Mesenchymal stem cell (in vitro differentiated cells and primary cell): ENCODE results near the gene BTN3A1.
"Not testable (repeated sequence)": the region's sequence is repeated elsewhere in the genome, so short reads cannot be mapped to it uniquely, and the experiment has no call there.

Source experiments
- DNase-seq: peaks from one replicate; pipeline ENCODE4 v3.0.0-alpha.2; 2013
- H2AFZ ChIP-seq: one replicate; pipeline ENCODE4 v1.6.1; 2013; ENCODE audit warnings: low read depth, mild to moderate bottlenecking, control low read depth, inconsistent platforms, low read length, moderate library complexity
- H2AK5ac ChIP-seq: 2 replicates; pipeline ENCODE4 v1.6.1; 2013; ENCODE audit warnings: low read length, moderate library complexity, mild to moderate bottlenecking, inconsistent platforms; ENCODE audit not compliant: severe bottlenecking
- H2BK120ac ChIP-seq: one replicate; pipeline ENCODE4 v1.6.1; 2013; ENCODE audit warnings: low read depth, mild to moderate bottlenecking, inconsistent platforms, low read length, moderate library complexity
- H2BK12ac ChIP-seq, 2 experiments: one replicate each; pipeline ENCODE4 v1.6.1; 2013; ENCODE audit warnings: inconsistent platforms in 2 of 2, low read length in 2 of 2, mild to moderate bottlenecking in 2 of 2, moderate library complexity in 2 of 2, control low read depth in 1 of 2
- H2BK15ac ChIP-seq: one replicate; pipeline ENCODE4 v1.6.1; 2013; ENCODE audit warnings: mild to moderate bottlenecking, low read depth, inconsistent platforms; ENCODE audit not compliant: poor library complexity, severe bottlenecking
- H2BK5ac ChIP-seq: 2 replicates; pipeline ENCODE4 v1.6.1; 2013; ENCODE audit warnings: low read depth, mild to moderate bottlenecking, low read length, control low read depth, inconsistent platforms; ENCODE audit not compliant: poor library complexity, severe bottlenecking
- H3K14ac ChIP-seq, 2 experiments: one replicate each; pipeline ENCODE4 v1.6.1; 2013; ENCODE audit warnings: inconsistent platforms in 2 of 2, low read length in 2 of 2, control low read depth in 1 of 2, mild to moderate bottlenecking in 1 of 2, moderate library complexity in 1 of 2
- H3K18ac ChIP-seq, 2 experiments: one replicate each; pipeline ENCODE4 v1.6.1; 2013; ENCODE audit warnings: inconsistent platforms in 2 of 2, low read length in 2 of 2, control low read depth in 1 of 2, low read depth in 1 of 2, mild to moderate bottlenecking in 1 of 2
- H3K23ac ChIP-seq, 2 experiments: one replicate each; pipeline ENCODE4 v1.6.1; 2013; ENCODE audit warnings: inconsistent platforms in 2 of 2, low read length in 2 of 2, mild to moderate bottlenecking in 2 of 2, moderate library complexity in 2 of 2, control low read depth in 1 of 2
- H3K27ac ChIP-seq: 2 replicates; pipeline ENCODE4 v1.5.1; 2013; ENCODE audit warnings: mild to moderate bottlenecking, moderate library complexity, low read length, control low read depth, inconsistent platforms; ENCODE audit not compliant: poor library complexity, severe bottlenecking
- H3K27me3 ChIP-seq, 2 experiments: 2 replicates each; pipeline versions ENCODE4 v1.6.1 to v1.7.0; 2013; ENCODE audit warnings: low read length in 2 of 2, mild to moderate bottlenecking in 2 of 2, moderate library complexity in 2 of 2, control low read depth in 1 of 2, inconsistent platforms in 1 of 2; ENCODE audit not compliant: control insufficient read depth in 1 of 2, insufficient read depth in 1 of 2
- H3K36me3 ChIP-seq, 2 experiments: 2 replicates each; pipeline versions ENCODE4 v1.6.1 to v1.7.0; 2013; ENCODE audit warnings: low read length in 2 of 2, control low read depth in 1 of 2, inconsistent platforms in 1 of 2, low read depth in 1 of 2, mild to moderate bottlenecking in 1 of 2; ENCODE audit not compliant: insufficient read depth in 2 of 2, control insufficient read depth in 1 of 2
- H3K4ac ChIP-seq, 2 experiments: one replicate each; pipeline ENCODE4 v1.6.1; 2013; ENCODE audit warnings: inconsistent platforms in 2 of 2, low read length in 2 of 2, mild to moderate bottlenecking in 2 of 2, moderate library complexity in 2 of 2, control low read depth in 1 of 2, low read depth in 1 of 2
- H3K4me1 ChIP-seq: 2 replicates; pipeline ENCODE4 v1.6.1; 2013; ENCODE audit warnings: low read depth, low read length, control low read depth; ENCODE audit not compliant: control insufficient read depth, insufficient read depth
- H3K4me2 ChIP-seq: 2 replicates; pipeline ENCODE4 v1.6.1; 2013; ENCODE audit warnings: low read length, mild to moderate bottlenecking, inconsistent platforms; ENCODE audit not compliant: poor library complexity, severe bottlenecking
- H3K4me3 ChIP-seq, 2 experiments: 2 replicates each; pipeline versions ENCODE4 v1.5.1 to v1.7.0; 2013; ENCODE audit warnings: low read length in 2 of 2, mild to moderate bottlenecking in 2 of 2, control low read depth in 1 of 2, low read depth in 1 of 2; ENCODE audit not compliant: insufficient read depth in 1 of 2
- H3K79me1 ChIP-seq: replicated peaks from 2 replicates; pipeline ENCODE4 v1.6.1; 2013; ENCODE audit warnings: mild to moderate bottlenecking, control low read depth, low read length, inconsistent platforms; ENCODE audit not compliant: poor library complexity, severe bottlenecking
- H3K9ac ChIP-seq: 2 replicates; pipeline ENCODE4 v1.7.0; 2013; ENCODE audit warnings: mild to moderate bottlenecking, low read length, moderate library complexity
- H3K9me3 ChIP-seq: 2 replicates; pipeline ENCODE4 v1.7.0; 2013; ENCODE audit warnings: mild to moderate bottlenecking, low read length; ENCODE audit not compliant: control insufficient read depth
- H4K8ac ChIP-seq: one replicate; pipeline ENCODE4 v1.6.1; 2013; ENCODE audit warnings: inconsistent platforms, mild to moderate bottlenecking, low read length, moderate library complexity
- H4K91ac ChIP-seq: one replicate; pipeline ENCODE4 v1.6.1; 2013; ENCODE audit warnings: mild to moderate bottlenecking, low read length, inconsistent platforms
- WGBS: methylation state at CpG from one replicate; pipeline ENCODE4 v1.1.7; 2013; ENCODE audit warnings: mixed read lengths; 5-methylcytosine and 5-hydroxymethylcytosine counted together

Gene BTN3A1

DNA sequence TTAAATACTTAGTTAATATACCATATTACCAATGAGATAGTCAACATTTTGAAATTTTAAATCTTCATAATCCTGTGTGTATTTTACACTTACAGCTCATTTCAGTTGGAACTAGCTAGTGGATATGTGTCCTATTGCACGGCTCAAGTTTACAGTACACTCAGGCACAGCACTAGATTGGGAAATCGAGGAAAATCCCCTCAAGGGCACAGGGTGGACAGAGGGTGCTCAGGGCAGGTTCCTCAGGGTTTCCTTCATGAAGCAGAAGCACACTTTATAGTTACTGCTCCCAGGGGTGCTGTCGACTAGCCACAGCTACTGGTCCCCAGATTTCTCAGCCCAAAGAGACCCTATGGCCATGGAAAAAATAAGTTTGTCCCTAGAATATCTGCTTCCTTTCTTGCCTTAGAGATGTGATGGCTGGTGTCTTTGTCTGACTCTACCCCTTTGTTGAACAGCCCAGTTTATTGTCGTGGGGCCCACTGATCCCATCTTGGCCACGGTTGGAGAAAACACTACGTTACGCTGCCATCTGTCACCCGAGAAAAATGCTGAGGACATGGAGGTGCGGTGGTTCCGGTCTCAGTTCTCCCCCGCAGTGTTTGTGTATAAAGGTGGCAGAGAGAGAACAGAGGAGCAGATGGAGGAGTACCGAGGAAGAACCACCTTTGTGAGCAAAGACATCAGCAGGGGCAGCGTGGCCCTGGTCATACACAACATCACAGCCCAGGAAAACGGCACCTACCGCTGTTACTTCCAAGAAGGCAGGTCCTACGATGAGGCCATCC, 57.1 kb downstream of the BTN3A1 start:
- Histone ChIP-seq H3K79me1 (peaks cover 13% of the 10 kb centered on the region), H2AFZ (no peak overlapping the region), H3K18ac (no peak overlapping the region), H3K14ac (no peak overlapping the region), H3K27me3 (no peaks in the 10 kb centered on the region), H3K4ac (no peak overlapping the region), H3K27ac (no peak overlapping the region), H4K91ac (no peak overlapping the region), H3K23ac (no peak overlapping the region), H3K4me1 (peaks cover 17% of the 10 kb centered on the region), H3K36me3 (peaks cover 21 to 46% of the 10 kb centered on the region in 2 experiments), H2BK5ac (no peak overlapping the region), H4K8ac (no peak overlapping the region), H2AK5ac (no peak overlapping the region), H2BK15ac (no peak overlapping the region), H3K9ac (peak overlapping the region; percentile 94), H2BK12ac (no peak overlapping the region), H3K9me3 (no peaks in the 10 kb centered on the region), H2BK120ac (no peak overlapping the region), H3K4me2 (peak overlapping the region; percentile 41), H3K4me3 (peak overlapping the region in 1 of 2 experiments; percentile 85)
- WGBS, result 96% methylated on average over 15 of the region's 16 CpGs
- DNase-seq, result peak; percentile 72

DNA sequence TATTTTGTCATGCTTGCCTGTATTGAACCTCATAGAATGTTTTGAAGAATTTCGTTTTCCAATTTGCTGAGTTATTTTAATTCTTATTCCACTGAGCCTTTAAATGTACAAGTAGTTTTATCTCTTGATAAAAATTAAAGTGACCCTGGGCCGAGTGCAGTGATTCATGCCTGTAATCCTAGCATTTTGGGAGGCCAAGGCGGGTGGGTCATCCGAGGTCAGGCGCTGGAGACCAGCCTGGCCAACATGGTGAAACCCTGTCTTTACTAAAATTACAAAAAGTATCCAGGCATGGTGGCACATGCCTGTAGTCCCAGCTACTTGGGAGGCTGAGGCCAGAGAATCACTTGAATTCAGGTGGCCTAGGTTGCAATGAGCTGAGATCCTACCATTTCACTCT, 59.3 kb downstream of the BTN3A1 start:
- H3K23ac ChIP-seq, DNase-seq, H3K9ac ChIP-seq, H3K4me2 ChIP-seq, H3K9me3 ChIP-seq, H2BK5ac ChIP-seq, H2BK120ac ChIP-seq, H3K18ac ChIP-seq, H3K4ac ChIP-seq, H2AK5ac ChIP-seq, H3K27me3 ChIP-seq, H2BK15ac ChIP-seq, H2AFZ ChIP-seq, H2BK12ac ChIP-seq, H4K91ac ChIP-seq, H4K8ac ChIP-seq, H3K14ac ChIP-seq, H3K27ac ChIP-seq: not testable (repeated sequence)
- H3K4me1 ChIP-seq, result peaks cover 17% of the 10 kb centered on the region
- peak overlapping the region in 1 of 2 experiments; percentile 67 for H3K4me3 ChIP-seq
- H3K36me3 ChIP-seq, result peaks cover 34 to 67% of the 10 kb centered on the region in 2 experiments
- peaks cover 18% of the 10 kb centered on the region for H3K79me1 ChIP-seq
- WGBS, result 85% methylated on average over 4 of the region's 5 CpGs

DNA sequence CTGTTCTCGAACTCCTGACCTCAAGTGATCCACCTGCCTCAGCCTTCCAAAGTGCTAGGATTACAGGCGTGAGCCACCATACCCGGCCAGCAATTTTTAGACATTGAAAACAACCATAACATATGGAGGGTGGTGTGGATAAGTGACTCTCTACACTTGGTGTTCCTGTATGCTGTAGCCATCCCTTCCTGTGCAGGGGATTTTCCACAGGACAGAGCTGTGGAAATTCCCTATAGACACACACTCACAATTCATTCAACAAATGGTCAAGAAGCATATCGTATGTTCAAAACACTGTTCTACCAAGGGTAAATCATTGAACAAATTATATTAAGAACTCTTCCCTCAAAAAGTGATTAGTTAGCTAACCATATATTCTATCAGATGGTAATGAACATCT, 61.9 kb downstream of the BTN3A1 start:
- 100% methylated on average over 2 of the region's 4 CpGs for WGBS
- Histone ChIP-seq H3K4me1 (peaks cover 13% of the 10 kb centered on the region), H2BK12ac (no peak overlapping the region), H3K36me3 (peaks cover 56 to 91% of the 10 kb centered on the region in 2 experiments), H3K9me3 (no peaks in the 10 kb centered on the region), H3K9ac (no peak overlapping the region), H2BK120ac (no peak overlapping the region), H2AFZ (no peak overlapping the region), H3K14ac (no peak overlapping the region), H4K8ac (no peak overlapping the region), H3K23ac (no peak overlapping the region), H3K4ac (no peak overlapping the region), H3K4me2 (no peak overlapping the region), H4K91ac (no peak overlapping the region), H2BK5ac (no peak overlapping the region), H3K4me3 (no peak overlapping the region), H3K27me3 (no peaks in the 10 kb centered on the region), H3K27ac (no peak overlapping the region), H2AK5ac (no peak overlapping the region), H3K79me1 (peaks cover 26% of the 10 kb centered on the region), H2BK15ac (no peak overlapping the region), H3K18ac (no peak overlapping the region)
- DNase-seq, result no peak

DNA sequence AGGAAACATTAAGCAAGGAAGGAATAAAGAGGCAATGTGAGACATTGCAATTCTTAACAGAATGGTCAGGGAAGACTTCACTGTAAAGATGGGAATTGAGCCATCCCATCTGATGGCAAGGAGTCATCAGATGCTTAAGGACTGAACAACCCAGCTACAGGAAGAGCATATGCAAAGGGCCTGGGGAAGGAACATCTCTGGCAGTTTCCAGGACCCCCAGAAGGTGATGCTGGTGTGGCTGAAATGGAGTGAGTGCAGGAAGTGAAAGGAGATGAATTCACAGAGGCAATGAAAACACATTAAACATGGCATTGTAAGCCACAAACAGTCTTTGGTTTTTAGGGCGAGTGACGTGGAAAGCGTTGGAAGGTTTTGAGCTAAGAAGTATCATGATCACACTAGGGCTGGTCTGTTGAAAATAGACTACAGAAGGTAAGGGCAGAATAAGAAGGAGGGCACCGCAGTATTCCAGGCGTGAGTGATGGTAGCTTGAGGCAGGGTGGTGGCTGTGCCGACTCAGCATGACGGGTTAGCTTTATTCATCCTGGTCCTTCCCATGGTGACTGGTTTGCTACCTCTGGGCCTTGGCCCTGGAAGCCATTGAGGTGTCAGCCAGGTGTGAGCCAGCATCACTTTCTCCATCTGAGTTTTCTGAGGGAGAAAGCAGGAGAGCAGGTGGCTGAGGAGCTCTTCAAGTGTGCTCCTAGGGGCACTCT, 62.5 kb downstream of the BTN3A1 start:
- Histone ChIP-seq H3K27me3 (no peaks in the 10 kb centered on the region), H2BK5ac (no peak overlapping the region), H2AK5ac (no peak overlapping the region), H3K18ac (no peak overlapping the region), H3K14ac (no peak overlapping the region), H3K4me2 (no peak overlapping the region), H3K4me3 (no peak overlapping the region), H2BK12ac (no peak overlapping the region), H2BK120ac (no peak overlapping the region), H4K91ac (no peak overlapping the region), H3K79me1 (peaks cover 26% of the 10 kb centered on the region), H3K4me1 (peaks cover 7% of the 10 kb centered on the region), H4K8ac (no peak overlapping the region), H3K23ac (no peak overlapping the region), H2AFZ (no peak overlapping the region), H3K4ac (no peak overlapping the region), H3K9me3 (no peaks in the 10 kb centered on the region), H3K36me3 (peaks cover 54 to 91% of the 10 kb centered on the region in 2 experiments), H2BK15ac (no peak overlapping the region), H3K27ac (no peak overlapping the region), H3K9ac (no peak overlapping the region)
- no peak for DNase-seq
- WGBS, result over 99% methylated on average over 7 of the region's 7 CpGs
